GM19043 (cell line): Measurements from ENCODE around the gene TEAD4.

Experiments used
- ATAC-seq: cut with Tn5 transposase; IDR thresholded peaks from one replicate; pipeline ENCODE4 v1.9.1; 2021; ENCODE audit warnings: low read depth; ENCODE audit not compliant: unreplicated experiment

TEAD4 gene

GRCh38 chr12:3076730-3077571 is 117.8 kb downstream of the TEAD4 start, which contains the start of gene TSPAN9:
Gene TSPAN9, plus strand, starts transcription at chr12:3077379. Its CDS starts 123,815 bp downstream, at chr12:3201194.
- no peak for ATAC-seq

GRCh38 chr12:3077572-3078081 is 118.4 kb downstream of the TEAD4 start:
- ATAC-seq: no peak

- no peak for ATAC-seq
These were observed 119.1 kb downstream of the TEAD4 start for GRCh38 chr12:3078086-3078820.

GRCh38 chr12:3081091-3081490 is 121.9 kb downstream of the TEAD4 start:
- ATAC-seq: no peak

- ATAC-seq: no peak
These were observed 122.7 kb downstream of the TEAD4 start for GRCh38 chr12:3081886-3082285.

GRCh38 chr12:3083241-3083920 is 124.2 kb downstream of the TEAD4 start:
- no peak for ATAC-seq

- no peak for ATAC-seq
These were observed 124.7 kb downstream of the TEAD4 start for GRCh38 chr12:3083921-3084347.

GRCh38 chr12:3084742-3085141 is 125.5 kb downstream of the TEAD4 start:
- no peak for ATAC-seq

- ATAC-seq: no peak
These were observed 126.3 kb downstream of the TEAD4 start for GRCh38 chr12:3085341-3086139.

- no peak for ATAC-seq
These were observed 127.0 kb downstream of the TEAD4 start for GRCh38 chr12:3086211-3086610.

GRCh38 chr12:3086729-3087323 is 127.6 kb downstream of the TEAD4 start:
- ATAC-seq: no peak

- ATAC-seq: no peak
These were observed 128.8 kb downstream of the TEAD4 start for GRCh38 chr12:3087758-3088650.

- ATAC-seq: no peak
These were observed 130.4 kb downstream of the TEAD4 start for GRCh38 chr12:3089588-3089987.
